SKM-1 treated with dmso at 0.1 percent for 144 hours (cell line): Measurements from ENCODE around the gene NMNAT2.

Experiments
- DNase-seq: peaks from one replicate; lab custom pipeline; 2025; ENCODE audit not compliant: unreplicated experiment; lab: John Stamatoyannopoulos, UW

The NMNAT2 gene

GRCh38 chr1:183272390-183272848, 145.8 kb downstream of the NMNAT2 start:
- DNase-seq: no peak

GRCh38 chr1:183270541-183271141, 147.5 kb downstream of the NMNAT2 start:
- no peak for DNase-seq

GRCh38 chr1:183267646-183268431, 150.3 kb downstream of the NMNAT2 start:
- DNase-seq: no peak

GRCh38 chr1:183263886-183264602, 154.1 kb downstream of the NMNAT2 start:
- no peak for DNase-seq

GRCh38 chr1:183262628-183263200, 155.5 kb downstream of the NMNAT2 start:
- DNase-seq: no peak

GRCh38 chr1:183259924-183260323, 158.3 kb downstream of the NMNAT2 start:
- peak; percentile 53 for DNase-seq

- no peak for DNase-seq
Measured at GRCh38 chr1:183255073-183255472, 163.1 kb downstream of the NMNAT2 start.

GRCh38 chr1:183251959-183252450, 166.2 kb downstream of the NMNAT2 start:
- DNase-seq: no peak

GRCh38 chr1:183251101-183251958, 166.8 kb downstream of the NMNAT2 start:
- no peak for DNase-seq

- no peak for DNase-seq
Measured at GRCh38 chr1:183249941-183250452, 168.2 kb downstream of the NMNAT2 start.

- DNase-seq: no peak
Measured at GRCh38 chr1:183248989-183249691, 169.0 kb downstream of the NMNAT2 start.

GRCh38 chr1:183247931-183248330, 170.2 kb downstream of the NMNAT2 start:
- no peak for DNase-seq

- no peak for DNase-seq
Measured at GRCh38 chr1:183247484-183247883, 170.7 kb downstream of the NMNAT2 start.

GRCh38 chr1:183247066-183247465, 171.1 kb downstream of the NMNAT2 start:
- no peak for DNase-seq

GRCh38 chr1:183246436-183246835, 171.7 kb downstream of the NMNAT2 start:
- DNase-seq: no peak

GRCh38 chr1:183245357-183245756, 172.8 kb downstream of the NMNAT2 start:
- no peak for DNase-seq

GRCh38 chr1:183244466-183244865, 173.7 kb downstream of the NMNAT2 start:
- peak; percentile 59 for DNase-seq

GRCh38 chr1:183243161-183244050, 174.8 kb downstream of the NMNAT2 start:
- peak; percentile 87 for DNase-seq

- no peak for DNase-seq
Measured at GRCh38 chr1:183242556-183242955, 175.6 kb downstream of the NMNAT2 start.
